ENCODE results near the gene SH3GLB1.

SH3GLB1 gene

GRCh38 chr1:86739648-86740509 lies 35.5 kb downstream of the SH3GLB1 start:
- no peaks in the 10 kb centered on the region for H3K27me3 ChIP-seq (ENCODE audit: insufficient read depth, low read length)
- H3K9ac ChIP-seq (ENCODE audit: low read depth, low read length), result no peak overlapping the region
- no peak overlapping the region for H3K4me3 ChIP-seq (ENCODE audit: low read length)
- no peaks in the 10 kb centered on the region for H3K4me1 ChIP-seq (ENCODE audit: insufficient read depth, low read length)
- no peaks in the 10 kb centered on the region for H3K9me3 ChIP-seq (ENCODE audit: insufficient read depth, low read depth, low read length)
- H3K36me3 ChIP-seq (ENCODE audit: insufficient read depth, low read depth, low read length), result peaks cover 58% of the 10 kb centered on the region
- no peak overlapping the region for H3K27ac ChIP-seq (ENCODE audit: low read length)

- H3K27ac ChIP-seq (ENCODE audit: low read length), result no peak overlapping the region
- no peaks in the 10 kb centered on the region for H3K27me3 ChIP-seq (ENCODE audit: insufficient read depth, low read length)
- no peak overlapping the region for H3K4me3 ChIP-seq (ENCODE audit: low read length)
- no peaks in the 10 kb centered on the region for H3K4me1 ChIP-seq (ENCODE audit: insufficient read depth, low read length)
- H3K36me3 ChIP-seq (ENCODE audit: insufficient read depth, low read depth, low read length), result peaks cover 36% of the 10 kb centered on the region
- no peaks in the 10 kb centered on the region for H3K9me3 ChIP-seq (ENCODE audit: insufficient read depth, low read depth, low read length)
- H3K9ac ChIP-seq (ENCODE audit: low read depth, low read length), result no peak overlapping the region
These were observed 37.7 kb downstream of the SH3GLB1 start for GRCh38 chr1:86741947-86742572.

GRCh38 chr1:86747304-86747703 lies 42.9 kb downstream of the SH3GLB1 start:
- Histone ChIP-seq H3K4me1 (ENCODE audit: insufficient read depth, low read length) (no peaks in the 10 kb centered on the region), H3K36me3 (ENCODE audit: insufficient read depth, low read depth, low read length) (peaks cover 17% of the 10 kb centered on the region; the same call in 1 of the 2 replicates), H3K4me3 (ENCODE audit: low read length) (no peak overlapping the region), H3K9me3 (ENCODE audit: insufficient read depth, low read depth, low read length) (no peaks in the 10 kb centered on the region), H3K9ac (ENCODE audit: low read depth, low read length) (no peak overlapping the region), H3K27ac (ENCODE audit: low read length) (no peak overlapping the region), H3K27me3 (ENCODE audit: insufficient read depth, low read length) (no peaks in the 10 kb centered on the region)

- Histone ChIP-seq H3K4me1 (ENCODE audit: insufficient read depth, low read length) (no peaks in the 10 kb centered on the region; the same call in 1 of the 2 replicates), H3K9ac (ENCODE audit: low read depth, low read length) (no peak overlapping the region), H3K36me3 (ENCODE audit: insufficient read depth, low read depth, low read length) (peaks cover 7% of the 10 kb centered on the region; the same call in 1 of the 2 replicates), H3K27ac (ENCODE audit: low read length) (no peak overlapping the region), H3K27me3 (ENCODE audit: insufficient read depth, low read length) (no peaks in the 10 kb centered on the region), H3K4me3 (ENCODE audit: low read length) (no peak overlapping the region), H3K9me3 (ENCODE audit: insufficient read depth, low read depth, low read length) (no peaks in the 10 kb centered on the region)
These were observed 44.4 kb downstream of the SH3GLB1 start for GRCh38 chr1:86748622-86749373.

GRCh38 chr1:86750076-86750475 lies 45.7 kb downstream of the SH3GLB1 start:
- Histone ChIP-seq H3K4me1 (ENCODE audit: insufficient read depth, low read length) (peaks cover 9% of the 10 kb centered on the region; the same call in 1 of the 2 replicates), H3K27ac (ENCODE audit: low read length) (no peak overlapping the region), H3K9ac (ENCODE audit: low read depth, low read length) (no peak overlapping the region), H3K27me3 (ENCODE audit: insufficient read depth, low read length) (no peaks in the 10 kb centered on the region), H3K9me3 (ENCODE audit: insufficient read depth, low read depth, low read length) (no peaks in the 10 kb centered on the region), H3K4me3 (ENCODE audit: low read length) (no peak overlapping the region), H3K36me3 (ENCODE audit: insufficient read depth, low read depth, low read length) (no peaks in the 10 kb centered on the region)

- H3K27me3 ChIP-seq (ENCODE audit: insufficient read depth, low read length), result no peaks in the 10 kb centered on the region
- H3K9me3 ChIP-seq (ENCODE audit: insufficient read depth, low read depth, low read length), result no peaks in the 10 kb centered on the region
- no peak overlapping the region for H3K27ac ChIP-seq (ENCODE audit: low read length)
These were observed 46.2 kb downstream of the SH3GLB1 start for GRCh38 chr1:86750530-86750929.

GRCh38 chr1:86751923-86752322 lies 47.5 kb downstream of the SH3GLB1 start:
- Histone ChIP-seq H3K9me3 (ENCODE audit: insufficient read depth, low read depth, low read length) (no peaks in the 10 kb centered on the region), H3K27ac (ENCODE audit: low read length) (no peak overlapping the region), H3K4me1 (ENCODE audit: insufficient read depth, low read length) (peaks cover 9% of the 10 kb centered on the region; the same call in 1 of the 2 replicates), H3K4me3 (ENCODE audit: low read length) (no peak overlapping the region), H3K27me3 (ENCODE audit: insufficient read depth, low read length) (no peaks in the 10 kb centered on the region), H3K9ac (ENCODE audit: low read depth, low read length) (no peak overlapping the region), H3K36me3 (ENCODE audit: insufficient read depth, low read depth, low read length) (no peaks in the 10 kb centered on the region)

More at GRCh38 chr1:86750530-86750929, 46.2 kb downstream of the SH3GLB1 start:
- no peaks in the 10 kb centered on the region for H3K36me3 ChIP-seq (ENCODE audit: insufficient read depth, low read depth, low read length)
- no peak overlapping the region for H3K4me3 ChIP-seq (ENCODE audit: low read length)
- no peak overlapping the region for H3K9ac ChIP-seq (ENCODE audit: low read depth, low read length)
- H3K4me1 ChIP-seq (ENCODE audit: insufficient read depth, low read length), result peaks cover 9% of the 10 kb centered on the region; the same call in 1 of the 2 replicates

GRCh38 chr1:86753700-86754099 lies 49.3 kb downstream of the SH3GLB1 start:
- Histone ChIP-seq H3K27me3 (ENCODE audit: insufficient read depth, low read length) (no peaks in the 10 kb centered on the region), H3K9me3 (ENCODE audit: insufficient read depth, low read depth, low read length) (no peaks in the 10 kb centered on the region), H3K27ac (ENCODE audit: low read length) (no peak overlapping the region), H3K36me3 (ENCODE audit: insufficient read depth, low read depth, low read length) (no peaks in the 10 kb centered on the region), H3K4me1 (ENCODE audit: insufficient read depth, low read length) (peaks cover 9% of the 10 kb centered on the region; the same call in 1 of the 2 replicates), H3K4me3 (ENCODE audit: low read length) (no peak overlapping the region), H3K9ac (ENCODE audit: low read depth, low read length) (no peak overlapping the region)

- Histone ChIP-seq H3K4me1 (ENCODE audit: insufficient read depth, low read length) (peaks cover 9% of the 10 kb centered on the region; the same call in 1 of the 2 replicates), H3K9ac (ENCODE audit: low read depth, low read length) (no peak overlapping the region), H3K9me3 (ENCODE audit: insufficient read depth, low read depth, low read length) (no peaks in the 10 kb centered on the region), H3K27me3 (ENCODE audit: insufficient read depth, low read length) (no peaks in the 10 kb centered on the region), H3K36me3 (ENCODE audit: insufficient read depth, low read depth, low read length) (no peaks in the 10 kb centered on the region), H3K4me3 (ENCODE audit: low read length) (no peak overlapping the region), H3K27ac (ENCODE audit: low read length) (no peak overlapping the region)
These were observed 50.0 kb downstream of the SH3GLB1 start for GRCh38 chr1:86754265-86754974.

GRCh38 chr1:86756062-86756406 lies 51.7 kb downstream of the SH3GLB1 start:
- Histone ChIP-seq H3K36me3 (ENCODE audit: insufficient read depth, low read depth, low read length) (no peaks in the 10 kb centered on the region), H3K4me3 (ENCODE audit: low read length) (no peak overlapping the region), H3K9ac (ENCODE audit: low read depth, low read length) (no peak overlapping the region), H3K27ac (ENCODE audit: low read length) (no peak overlapping the region), H3K4me1 (ENCODE audit: insufficient read depth, low read length) (peaks cover 9% of the 10 kb centered on the region; the same call in 1 of the 2 replicates), H3K27me3 (ENCODE audit: insufficient read depth, low read length) (no peaks in the 10 kb centered on the region), H3K9me3 (ENCODE audit: insufficient read depth, low read depth, low read length) (no peaks in the 10 kb centered on the region)
